ENCODE data around the gene IL1A.

IL1A gene

GRCh38 chr2:112724591-112725525 is 59.4 kb downstream of the IL1A start:
- no peak for DNase-seq

DNA sequence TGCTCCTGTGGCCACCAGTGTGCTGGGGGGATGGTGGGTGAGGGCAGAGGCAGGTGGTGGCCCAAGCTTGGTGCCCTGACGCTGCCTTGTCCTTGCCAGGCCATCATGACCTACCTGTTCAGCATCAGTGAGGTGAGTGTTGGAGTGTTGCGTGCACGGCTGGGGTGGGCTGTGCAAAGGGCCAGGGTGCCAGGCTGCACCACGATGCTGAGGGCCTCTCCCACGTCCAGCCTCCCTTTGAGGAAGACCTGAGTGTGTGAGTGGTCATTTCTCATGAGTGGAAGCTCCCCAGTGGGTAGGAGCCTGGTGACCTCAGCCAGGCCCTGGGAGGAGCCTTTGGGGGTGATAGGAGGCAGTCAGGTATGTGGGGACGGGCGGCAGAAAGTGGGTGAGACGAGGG is 60.3 kb downstream of the IL1A start:
- DNase-seq: no peak

Measured in NCI-H510A (cell line).